Vagina (tissue), 2 donors: ENCODE measurements around the gene FHIT. TPM values are rescaled to one million over a fixed set of nuclear protein-coding genes. Genes with fewer than 3 reads are reported as not detected.

Experiments
- DNase-seq, 2 donors: peaks; one replicate each; pipeline ENCODE4 v3.0.0-alpha.2; 2017; ENCODE audit errors: extremely low spot score in 2 of 2
- H3K27ac ChIP-seq: fragments of 200-600 bp; sonication (generic); one replicate; pipeline ENCODE4 v1.5.1; 2019
- H3K27me3 ChIP-seq: fragments of 200-600 bp; sonication (generic); one replicate; pipeline ENCODE4 v1.5.1; 2019
- H3K36me3 ChIP-seq, 2 donors: fragments of 200-600 bp; sonication (generic); one replicate each; pipeline ENCODE4 v1.5.1; 2017 to 2019
- H3K4me1 ChIP-seq: fragments of 200-600 bp; sonication (generic); one replicate; pipeline ENCODE4 v1.5.1; 2019
- H3K4me3 ChIP-seq, 2 donors: fragments of 200-600 bp; sonication (generic); 1 replicate in 1 of 2; 2 replicates in 1 of 2; pipeline ENCODE4 v1.5.1; 2016 to 2019
- H3K9me3 ChIP-seq: fragments of 200-600 bp; sonication (generic); one replicate; pipeline ENCODE4 v1.5.1; 2019
- POLR2A ChIP-seq, 2 donors: fragments of 450-650 bp; IDR thresholded peaks; one replicate each; pipeline ENCODE4 v1.6.1; 2017; ENCODE audit warnings: antibody characterized with exemption in 2 of 2, mild to moderate bottlenecking in 2 of 2, moderate library complexity in 2 of 2
- POLR2AphosphoS5 ChIP-seq, 2 donors: sonication (generic); formaldehyde crosslinking; IDR thresholded peaks; one replicate each; pipeline ENCODE4 v1.9.0; 2017; ENCODE audit warnings: antibody characterized with exemption in 2 of 2, mild to moderate bottlenecking in 2 of 2, low read depth in 1 of 2; ENCODE audit not compliant: insufficient read depth in 1 of 2
- intact Hi-C: fragments of 100-400 bp; cut with DNase I; formaldehyde crosslinking; loops from one replicate; pipeline ENCODE4 v1.15.1; 2023
- total RNA-seq: library from RNA; depleted of rRNA; stranded (reverse); fragments of >200 nt; gene quantifications from one replicate; pipeline ENCODE4 v1.2.3, GENCODE V29; 2016
- TF ChIP-seq, protein P1 (sequence below), 3 experiments: fragments of 450-650 bp in 2 of 3; fragments of 200-600 bp in 1 of 3; sonication (generic) in 1 of 3; IDR thresholded peaks; one replicate each; pipeline ENCODE4 v1.5.1; 2017 to 2019; ENCODE audit warnings: antibody characterized with exemption in 3 of 3, mild to moderate bottlenecking in 2 of 3, moderate library complexity in 2 of 3

FHIT gene
- total RNA-seq, 1 donor from 2014 or later = 7.9 TPM

GRCh38 chr3:60916546-60916945, 334.7 kb downstream of the FHIT start:
- no peak overlapping the region for H3K27ac ChIP-seq
- intact Hi-C loops = no loop called here
- DNase-seq = no peak
- H3K36me3 ChIP-seq = no peaks in the 10 kb centered on the region
- no peaks in the 10 kb centered on the region for H3K27me3 ChIP-seq
- H3K4me3 ChIP-seq = no peak overlapping the region
- TF ChIP-seq, protein P1, sequence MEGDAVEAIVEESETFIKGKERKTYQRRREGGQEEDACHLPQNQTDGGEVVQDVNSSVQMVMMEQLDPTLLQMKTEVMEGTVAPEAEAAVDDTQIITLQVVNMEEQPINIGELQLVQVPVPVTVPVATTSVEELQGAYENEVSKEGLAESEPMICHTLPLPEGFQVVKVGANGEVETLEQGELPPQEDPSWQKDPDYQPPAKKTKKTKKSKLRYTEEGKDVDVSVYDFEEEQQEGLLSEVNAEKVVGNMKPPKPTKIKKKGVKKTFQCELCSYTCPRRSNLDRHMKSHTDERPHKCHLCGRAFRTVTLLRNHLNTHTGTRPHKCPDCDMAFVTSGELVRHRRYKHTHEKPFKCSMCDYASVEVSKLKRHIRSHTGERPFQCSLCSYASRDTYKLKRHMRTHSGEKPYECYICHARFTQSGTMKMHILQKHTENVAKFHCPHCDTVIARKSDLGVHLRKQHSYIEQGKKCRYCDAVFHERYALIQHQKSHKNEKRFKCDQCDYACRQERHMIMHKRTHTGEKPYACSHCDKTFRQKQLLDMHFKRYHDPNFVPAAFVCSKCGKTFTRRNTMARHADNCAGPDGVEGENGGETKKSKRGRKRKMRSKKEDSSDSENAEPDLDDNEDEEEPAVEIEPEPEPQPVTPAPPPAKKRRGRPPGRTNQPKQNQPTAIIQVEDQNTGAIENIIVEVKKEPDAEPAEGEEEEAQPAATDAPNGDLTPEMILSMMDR (IDR thresholded peaks at IDR 0.05) = no peak
- TF ChIP-seq POLR2AphosphoS5 (IDR thresholded peaks at IDR 0.05; ENCODE audit: insufficient read depth in 1 of 2, low read depth in 1 of 2) (no peak), POLR2A (IDR thresholded peaks at IDR 0.05) (no peak)
- no peaks in the 10 kb centered on the region for H3K9me3 ChIP-seq
- H3K4me1 ChIP-seq = no peaks in the 10 kb centered on the region

DNA sequence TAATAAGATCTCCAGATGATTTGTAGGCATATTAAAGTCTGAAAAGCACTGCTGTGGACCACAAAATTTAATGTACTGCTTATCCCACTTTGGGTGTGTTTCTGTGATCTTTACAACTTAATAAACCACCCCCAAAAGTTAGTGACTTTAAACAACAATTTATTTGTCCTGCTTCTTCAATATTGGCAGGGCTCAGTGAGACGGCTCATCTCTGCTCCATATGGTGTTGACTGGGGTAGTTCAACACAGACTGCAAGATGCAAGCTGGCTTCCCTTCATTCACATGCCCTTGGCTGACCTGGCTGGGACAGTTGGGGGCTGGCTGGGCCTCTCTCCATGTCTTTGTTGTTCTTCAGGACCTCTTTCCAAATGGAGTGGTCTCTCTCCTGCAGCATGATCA, 337.8 kb downstream of the FHIT start:
- no peaks in the 10 kb centered on the region for H3K9me3 ChIP-seq
- intact Hi-C loops = no loop called here
- H3K4me1 ChIP-seq = no peaks in the 10 kb centered on the region
- H3K27me3 ChIP-seq = no peaks in the 10 kb centered on the region
- H3K36me3 ChIP-seq = no peaks in the 10 kb centered on the region
- H3K4me3 ChIP-seq = no peak overlapping the region
- DNase-seq = no peak
- H3K27ac ChIP-seq = no peak overlapping the region
- TF ChIP-seq POLR2A (IDR thresholded peaks at IDR 0.05) = no peak
- no peak for TF ChIP-seq POLR2AphosphoS5 (IDR thresholded peaks at IDR 0.05; ENCODE audit: insufficient read depth in 1 of 2, low read depth in 1 of 2)
- TF ChIP-seq, protein P1 (IDR thresholded peaks at IDR 0.05) = no peak

DNA sequence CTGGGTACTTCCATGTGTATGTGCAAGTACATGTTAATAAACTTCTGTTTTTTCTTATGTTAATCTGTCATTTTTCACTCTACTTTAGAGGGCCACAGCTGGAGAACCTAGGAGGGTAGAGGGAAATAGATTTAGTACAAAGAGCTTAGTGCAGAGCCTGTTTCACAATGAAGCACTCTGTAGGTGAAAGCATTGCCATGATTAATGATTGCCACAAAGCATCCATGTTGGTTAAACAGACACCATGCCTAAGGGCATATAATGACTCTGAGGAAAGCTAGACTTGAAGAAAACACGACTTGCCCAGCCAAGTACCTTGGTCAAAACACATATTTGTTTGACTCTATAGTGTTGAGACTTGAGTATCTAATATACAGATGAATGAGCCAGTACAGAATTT, 338.4 kb downstream of the FHIT start:
- TF ChIP-seq POLR2A (IDR thresholded peaks at IDR 0.05) (no peak), POLR2AphosphoS5 (IDR thresholded peaks at IDR 0.05; ENCODE audit: insufficient read depth in 1 of 2, low read depth in 1 of 2) (no peak)
- TF ChIP-seq, protein P1 (IDR thresholded peaks at IDR 0.05) = no peak
- DNase-seq = no peak
- Histone ChIP-seq H3K27me3 (no peaks in the 10 kb centered on the region), H3K27ac (no peak overlapping the region), H3K9me3 (no peaks in the 10 kb centered on the region), H3K4me1 (no peaks in the 10 kb centered on the region), H3K36me3 (no peaks in the 10 kb centered on the region), H3K4me3 (no peak overlapping the region)
- intact Hi-C loops = no loop called here

DNA sequence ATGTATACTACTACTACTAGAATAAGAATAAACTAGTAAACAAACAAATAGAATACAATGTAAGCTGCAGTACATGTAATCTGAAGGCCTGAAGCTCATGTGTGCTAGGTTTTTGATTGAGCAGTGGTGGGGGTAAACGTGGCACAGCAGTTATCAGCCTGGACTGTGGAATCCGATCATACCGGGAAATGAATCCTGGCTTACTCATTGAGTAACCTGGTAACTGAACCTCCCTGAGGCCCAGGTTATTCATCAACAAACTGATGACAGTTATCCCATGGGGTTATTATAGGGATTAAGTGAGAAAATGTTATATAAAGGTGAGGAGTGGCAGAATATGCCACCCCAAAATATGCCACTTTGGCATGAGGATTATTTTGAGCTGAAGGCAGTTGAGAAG, 339.1 kb downstream of the FHIT start:
- H3K36me3 ChIP-seq = no peaks in the 10 kb centered on the region
- no peaks in the 10 kb centered on the region for H3K4me1 ChIP-seq
- no peak overlapping the region for H3K27ac ChIP-seq
- H3K27me3 ChIP-seq = no peaks in the 10 kb centered on the region
- intact Hi-C loops = no loop called here
- no peak for TF ChIP-seq POLR2AphosphoS5 (IDR thresholded peaks at IDR 0.05; ENCODE audit: insufficient read depth in 1 of 2, low read depth in 1 of 2)
- TF ChIP-seq, protein P1 (IDR thresholded peaks at IDR 0.05) = no peak
- no peak for TF ChIP-seq POLR2A (IDR thresholded peaks at IDR 0.05)
- DNase-seq = no peak
- H3K9me3 ChIP-seq = no peaks in the 10 kb centered on the region
- no peak overlapping the region for H3K4me3 ChIP-seq

DNA sequence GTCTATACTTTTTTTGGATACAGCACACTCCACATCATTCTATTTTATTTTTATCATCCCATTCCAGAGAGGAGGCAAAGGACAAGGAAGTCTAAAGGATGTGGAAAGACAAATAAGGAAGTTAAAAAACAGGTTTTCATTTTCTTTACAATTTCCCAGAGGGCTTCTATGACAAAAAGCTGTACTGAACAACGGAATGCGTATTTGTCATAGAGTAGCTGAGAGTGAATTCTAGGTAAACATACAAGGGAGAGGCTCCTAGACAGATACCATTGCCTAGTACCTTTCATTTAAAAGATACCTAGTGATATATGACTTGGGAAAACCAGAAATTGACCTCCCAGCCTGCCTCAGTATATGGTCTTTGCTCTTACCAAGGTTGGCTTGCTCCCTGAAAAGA, 341.7 kb downstream of the FHIT start:
- Histone ChIP-seq H3K27me3 (no peaks in the 10 kb centered on the region), H3K36me3 (no peaks in the 10 kb centered on the region), H3K4me3 (no peak overlapping the region), H3K4me1 (no peaks in the 10 kb centered on the region), H3K9me3 (no peaks in the 10 kb centered on the region), H3K27ac (no peak overlapping the region)
- TF ChIP-seq, protein P1 (IDR thresholded peaks at IDR 0.05) = no peak
- TF ChIP-seq POLR2AphosphoS5 (IDR thresholded peaks at IDR 0.05; ENCODE audit: insufficient read depth in 1 of 2, low read depth in 1 of 2) (no peak), POLR2A (IDR thresholded peaks at IDR 0.05) (no peak)
- DNase-seq = no peak
- intact Hi-C loops = no loop called here
